CD1c-positive myeloid dendritic cell (primary cell): ENCODE data around the gene GGA3.
A peak's percentile ranks its signal among the peaks of the same experiment; 100 is the strongest.
"Not testable (repeated sequence)": the region's sequence is repeated elsewhere in the genome, so short reads cannot be mapped to it uniquely, and the experiment has no call there.

Experiments
- DNase-seq: peaks from one replicate; pipeline ENCODE4 v3.0.0-alpha.2; 2016; ENCODE audit errors: extremely low spot score

Gene GGA3

DNA sequence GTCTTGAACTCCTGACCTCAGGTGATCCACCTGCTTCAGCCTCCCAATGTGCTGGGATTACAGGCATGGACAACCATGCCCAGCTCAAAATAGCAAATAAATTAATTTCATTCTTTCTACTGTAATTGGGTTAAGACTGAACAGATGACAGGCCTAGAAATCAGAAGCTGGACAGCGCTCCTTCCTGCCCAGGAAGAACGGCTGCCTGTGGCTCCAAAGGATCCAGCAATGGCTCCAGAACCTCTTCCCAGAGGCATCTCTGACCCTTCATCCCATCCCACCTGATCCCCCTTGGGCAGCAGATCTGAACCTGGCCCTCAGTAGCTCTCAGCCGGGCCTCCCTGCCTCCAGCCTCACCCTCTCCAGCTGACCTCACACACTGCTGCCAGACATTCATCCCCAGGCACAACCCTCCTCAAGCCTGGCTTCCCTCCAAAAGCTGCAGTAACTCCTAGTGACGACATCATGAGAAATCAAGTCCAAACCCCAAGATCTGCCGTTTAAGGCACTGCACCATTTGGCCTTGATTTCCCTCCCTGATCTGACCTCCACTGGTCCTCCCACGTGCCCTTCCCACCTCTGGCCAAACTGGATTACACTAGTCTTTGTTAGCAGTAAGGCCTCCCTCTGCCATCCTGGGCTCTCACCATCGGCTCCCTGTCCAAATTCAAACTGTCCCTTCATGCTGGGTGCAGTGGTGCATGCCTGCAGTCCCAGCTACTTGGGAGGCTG, 12.7 kb upstream of the GGA3 start:
- no peak for DNase-seq

- no peak for DNase-seq
Observed at GRCh38 chr17:75272848-75273184, 11.4 kb upstream of the GGA3 start.

- DNase-seq: peak; percentile 26
Observed at GRCh38 chr17:75271955-75272847, 10.8 kb upstream of the GGA3 start.

DNA sequence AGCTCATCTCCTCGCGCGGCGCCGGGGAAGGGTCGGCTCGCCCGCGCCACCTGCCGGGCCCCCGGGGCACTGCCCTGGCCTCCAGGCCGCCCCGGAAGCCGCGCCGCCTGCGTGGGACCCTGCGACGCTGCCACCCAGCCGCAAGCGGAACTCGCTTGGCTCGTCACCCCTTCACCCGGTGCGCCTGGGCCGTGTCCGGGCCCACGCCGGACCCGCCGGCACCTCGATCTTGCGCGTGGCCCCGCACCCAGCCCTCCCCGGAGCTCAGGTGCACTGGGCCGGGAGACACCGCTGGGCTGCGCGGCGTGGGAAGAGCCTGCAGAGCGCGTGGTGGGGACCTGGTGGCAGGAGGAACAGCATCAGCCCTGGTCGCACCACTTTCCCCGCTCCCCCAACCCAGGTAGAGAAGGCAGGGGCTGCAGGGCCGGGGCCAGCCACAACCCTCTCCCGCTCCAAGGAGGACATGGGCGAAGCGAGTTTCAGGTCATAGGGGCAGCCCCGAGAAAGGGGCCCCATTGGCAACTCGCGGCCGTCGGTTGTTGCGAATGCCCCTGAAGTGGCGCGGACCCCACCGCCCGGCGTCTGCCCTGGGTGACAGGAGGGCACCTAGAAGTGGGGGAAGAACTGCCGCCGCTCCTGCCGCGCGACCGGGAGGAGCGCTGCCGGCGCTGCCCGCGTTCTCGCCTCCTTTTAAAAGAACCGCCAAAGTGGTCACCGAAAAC, 10.0 kb upstream of the GGA3 start:
- peak; percentile 97 for DNase-seq

- DNase-seq: no peak
Observed at GRCh38 chr17:75270966-75271232, 9.5 kb upstream of the GGA3 start, which contains the start of gene MIF4GD. Gene MIF4GD, minus strand, starts transcription at chr17:75271231. Its CDS starts 1,036 bp downstream, at chr17:75270195.

- peak; percentile 85 for DNase-seq
Observed at GRCh38 chr17:75270218-75270965, 9.0 kb upstream of the GGA3 start.

- peak; percentile 19 for DNase-seq
Observed at GRCh38 chr17:75269844-75270217, 8.4 kb upstream of the GGA3 start.

- peak; percentile 73 for DNase-seq
Observed at GRCh38 chr17:75267411-75268232, 6.2 kb upstream of the GGA3 start.

GRCh38 chr17:75267153-75267410, 5.7 kb upstream of the GGA3 start:
- peak; percentile 95 for DNase-seq

- no peak for DNase-seq
Observed at GRCh38 chr17:75266316-75267152, 5.1 kb upstream of the GGA3 start.

GRCh38 chr17:75265614-75266315, 4.4 kb upstream of the GGA3 start:
- peak; percentile 56 for DNase-seq

DNA sequence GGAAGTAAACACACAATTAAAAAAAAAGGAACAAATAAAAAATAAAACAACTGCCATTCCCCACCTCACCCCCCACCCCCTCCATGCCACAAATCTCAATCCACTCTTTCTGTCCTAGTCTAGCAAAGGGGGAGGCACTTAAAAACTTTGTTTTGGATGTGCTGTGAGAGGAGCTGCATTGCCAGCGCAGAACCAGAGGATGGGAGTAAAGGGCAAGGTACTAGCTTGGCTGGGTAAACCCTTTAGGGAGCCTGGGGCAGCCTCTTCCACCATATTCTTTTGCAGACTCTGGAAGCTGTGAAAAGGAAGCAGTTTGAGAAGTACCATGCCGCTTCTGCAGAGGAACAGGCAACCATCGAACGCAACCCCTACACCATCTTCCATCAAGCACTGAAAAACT, 1.6 kb upstream of the GGA3 start:
- DNase-seq: peak; percentile 37

GRCh38 chr17:75262112-75262606, 753 bp upstream of the GGA3 start:
- no peak for DNase-seq

GRCh38 chr17:75260641-75261335, 618 bp downstream of the GGA3 start:
- peak; percentile 33 for DNase-seq

DNA sequence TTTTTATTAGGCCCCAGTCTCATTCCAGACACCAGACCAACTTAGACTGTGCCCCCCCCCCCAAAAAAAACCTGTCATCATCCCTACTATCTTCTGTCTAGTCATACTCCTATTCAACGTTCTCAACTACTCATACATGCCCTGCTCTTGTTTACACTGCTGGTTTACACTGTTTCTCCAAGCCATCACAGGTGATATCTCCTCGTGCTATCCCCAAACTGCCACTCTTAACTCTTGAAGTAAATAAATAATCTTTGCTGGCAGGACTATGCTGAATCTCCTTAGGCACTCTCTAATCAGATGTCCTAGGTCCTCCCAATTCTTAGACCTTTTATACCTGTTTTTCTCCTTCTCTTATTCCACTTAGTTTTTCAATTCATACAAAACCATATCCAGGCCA, 4.2 kb downstream of the GGA3 start:
- DNase-seq: not testable (repeated sequence)

DNA sequence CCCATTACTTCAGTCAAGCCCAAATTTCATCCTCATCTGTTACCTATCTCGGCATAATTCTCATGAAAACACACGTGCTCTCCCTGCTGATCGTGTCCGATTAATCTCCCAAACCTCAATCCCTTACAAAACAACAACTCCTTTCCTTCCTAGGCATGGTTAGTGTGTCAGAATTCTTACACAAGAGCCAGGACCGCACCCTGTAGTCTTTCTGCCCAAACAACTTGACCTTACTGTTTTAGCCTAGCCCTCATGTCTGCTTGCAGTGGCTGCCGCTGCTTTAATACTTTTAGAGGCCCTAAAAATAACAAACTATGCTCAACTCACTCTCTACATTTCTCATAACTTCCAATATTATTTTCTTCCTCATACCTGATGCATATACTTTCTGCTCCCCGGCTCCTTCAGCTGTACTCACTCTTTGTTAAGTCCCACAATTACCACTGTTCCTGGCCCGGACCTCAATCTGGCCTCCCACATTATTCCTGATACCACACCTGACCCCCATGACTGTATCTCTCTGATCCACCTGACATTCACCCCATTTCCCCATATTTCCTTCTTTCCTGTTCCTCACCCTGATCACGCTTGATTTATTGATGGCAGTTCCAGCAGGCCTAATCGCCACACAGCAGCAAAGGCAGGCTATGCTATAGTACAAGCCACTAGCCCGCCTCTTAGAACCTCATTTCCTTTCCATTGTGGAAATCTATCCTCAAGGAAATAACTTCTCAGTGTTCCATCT, 5.3 kb downstream of the GGA3 start:
- not testable (repeated sequence) for DNase-seq

- DNase-seq: no peak
Observed at GRCh38 chr17:75252039-75252816, 9.2 kb downstream of the GGA3 start.
